Activated CD4-positive, alpha-beta T cell treated with anti-CD3 and anti-CD28 coated beads for 36 hours (primary cell): Measurements from ENCODE around the gene KLF9. TPM values are rescaled to one million over a fixed set of nuclear protein-coding genes. Genes with fewer than 3 reads are reported as not detected.

ENCODE experiments used
- ATAC-seq: fragments of 200-7000 bp; cut with Tn5 transposase; one replicate; pipeline ENCODE4 v1.10.0; 2021; ENCODE audit warnings: mild to moderate bottlenecking, moderate library complexity
- CTCF ChIA-PET: fragments of 350-600 bp; sonication (Branson Sonifier 250); formaldehyde crosslinking; loops from one replicate; lab custom pipeline; 2021; ENCODE audit warnings: antibody characterized with exemption; lab: Charles Lee
- POLR2A ChIA-PET: fragments of 350-600 bp; sonication (Branson Sonifier 250); formaldehyde crosslinking; loops from one replicate; lab custom pipeline; 2021; ENCODE audit warnings: antibody characterized with exemption, inconsistent platforms; lab: Charles Lee
- DNase-seq: peaks from one replicate; pipeline ENCODE4 v3.0.0-alpha.2; 2020
- H3K27ac Mint-ChIP-seq: one replicate; pipeline ENCODE4 v1.8.0; 2021; ENCODE audit warnings: mixed read lengths
- H3K27me3 Mint-ChIP-seq: one replicate; pipeline ENCODE4 v1.8.0; 2021; ENCODE audit warnings: mixed read lengths
- H3K36me3 Mint-ChIP-seq: one replicate; pipeline ENCODE4 v1.8.0; 2021; ENCODE audit warnings: low read depth, mixed read lengths
- H3K4me1 Mint-ChIP-seq: one replicate; pipeline ENCODE4 v1.8.0; 2021; ENCODE audit warnings: mixed read lengths
- H3K4me3 Mint-ChIP-seq: one replicate; pipeline ENCODE4 v1.8.0; 2021; ENCODE audit warnings: mild to moderate bottlenecking, moderate library complexity, mixed read lengths
- H3K9me3 Mint-ChIP-seq: one replicate; pipeline ENCODE4 v1.8.0; 2021; ENCODE audit warnings: low read depth, mixed read lengths
- intact Hi-C, 2 experiments: fragments of 100-400 bp; cut with DNase I in 1 of 2; cut with micrococcal nuclease in 1 of 2; formaldehyde crosslinking; loops; one replicate each; pipeline versions ENCODE4 v1.14.2 to v1.15.1; 2022 to 2024; cut with DNase I, micrococcal nuclease
- total RNA-seq, 2 experiments: library from RNA; stranded (reverse); gene quantifications; one replicate each; pipeline ENCODE4 v1.2.3, GENCODE V29; 2021

KLF9 gene
- total RNA-seq, 2 experiments from 2014 or later, result 20.2 to 22.3 TPM

- intact Hi-C loops, result loop anchor here (1.0 to 10.0 kb wide), 17 partner anchors 8 to 1953 kb away; partner anchors contain the start of genes ZFAND5 (in 2 of the 2), ABHD17B (in 1 of the 2), C9orf85 (in 1 of the 2) and CEMIP2 (in 1 of the 2)
- peak overlapping the region; percentile 99 for H3K4me3 Mint-ChIP-seq
- DNase-seq, result peak; percentile 86
- ChIA-PET POLR2A (interaction anchor here (0.7 to 3.7 kb wide), 5 partner anchors 8 to 151 kb away, joined by 3 to 29 read pairs (median 5); no protein-coding TSS in a partner anchor), CTCF (interaction anchor here (1.1 to 1.8 kb wide), 2 partner anchors 10 to 71 kb away, joined by 3 to 6 read pairs; no protein-coding TSS in a partner anchor)
- H3K4me1 Mint-ChIP-seq, result peaks cover 44% of the 10 kb centered on the region
- no peaks in the 10 kb centered on the region for H3K27me3 Mint-ChIP-seq
- H3K36me3 Mint-ChIP-seq, result peaks cover 19% of the 10 kb centered on the region
- H3K9me3 Mint-ChIP-seq, result no peaks in the 10 kb centered on the region
- peak overlapping the region; percentile 98 for H3K27ac Mint-ChIP-seq
- ATAC-seq, result peak; percentile 45
These were observed 2.3 kb downstream of the KLF9 start for GRCh38 chr9:70411930-70412831.

DNA sequence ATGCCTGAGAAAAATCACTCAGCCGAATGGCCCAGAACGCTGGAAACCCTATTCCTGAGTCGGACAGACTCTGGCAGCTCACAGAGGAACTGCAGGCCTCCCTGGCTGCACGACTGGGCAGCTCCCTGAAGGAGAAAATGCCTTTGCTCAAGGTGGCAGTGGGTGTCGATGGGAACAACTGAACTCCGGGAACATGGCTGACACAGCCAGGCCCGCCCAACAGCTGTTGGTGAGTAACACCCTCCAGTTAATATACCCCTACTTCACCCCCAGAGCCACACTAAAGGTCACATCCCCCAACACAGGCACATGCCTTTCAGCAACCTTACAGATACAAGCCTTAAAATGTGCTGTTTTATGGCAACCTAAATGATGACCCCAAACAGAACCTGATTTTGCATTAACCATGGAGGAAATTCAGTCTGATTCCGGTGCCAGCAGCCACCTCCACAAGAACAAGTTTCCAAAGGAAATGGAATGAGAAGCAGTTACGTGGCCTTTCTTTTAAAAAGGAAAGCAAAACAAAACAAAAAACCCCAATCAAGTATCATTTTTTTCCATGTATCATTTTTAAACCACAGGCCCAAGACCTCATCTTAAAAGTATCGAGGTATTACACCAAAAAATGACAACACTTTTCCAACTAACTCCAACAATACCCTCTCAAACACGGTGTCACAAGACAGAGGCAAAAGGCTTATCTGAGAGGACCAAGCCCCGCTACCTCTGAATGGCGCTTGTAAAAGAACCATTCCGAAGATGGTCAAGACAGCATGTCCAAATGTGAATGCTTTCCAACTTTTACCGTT, 3.1 kb downstream of the KLF9 start:
- intact Hi-C loops, result loop anchor here (1.0 to 10.0 kb wide), 12 partner anchors 55 to 1953 kb away; partner anchors contain the start of genes CEMIP2 (in 1 of the 2), FXN (in 1 of the 2) and ZFAND5 (in 1 of the 2)
- no peaks in the 10 kb centered on the region for H3K9me3 Mint-ChIP-seq
- CTCF ChIA-PET, result interaction anchor here (1.1 to 1.8 kb wide), 5 partner anchors 9 to 191 kb away, joined by 3 to 6 read pairs (median 6); no protein-coding TSS in a partner anchor
- H3K4me3 Mint-ChIP-seq, result peak overlapping the region; percentile 99
- peak overlapping the region; percentile 98 for H3K27ac Mint-ChIP-seq
- peak; percentile 69 for DNase-seq
- peaks cover 20% of the 10 kb centered on the region for H3K36me3 Mint-ChIP-seq
- POLR2A ChIA-PET, result interaction anchor here (1.0 to 3.7 kb wide), 4 partner anchors 9 to 152 kb away, joined by 3 to 29 read pairs (median 5); no protein-coding TSS in a partner anchor
- no peaks in the 10 kb centered on the region for H3K27me3 Mint-ChIP-seq
- H3K4me1 Mint-ChIP-seq, result peaks cover 50% of the 10 kb centered on the region
- ATAC-seq, result peak; percentile 25

GRCh38 chr9:70410368-70410767, 4.1 kb downstream of the KLF9 start:
- peak overlapping the region; percentile 98 for H3K27ac Mint-ChIP-seq
- no peaks in the 10 kb centered on the region for H3K9me3 Mint-ChIP-seq
- ATAC-seq (no peak), DNase-seq (peak; percentile 19)
- intact Hi-C loops, result loop anchor here (2.0 to 10.0 kb wide), 11 partner anchors 56 to 1954 kb away; partner anchors contain the start of genes CEMIP2 (in 1 of the 2), FXN (in 1 of the 2) and ZFAND5 (in 1 of the 2)
- ChIA-PET CTCF (interaction anchor here (0.8 to 1.8 kb wide), 6 partner anchors 8 to 192 kb away, joined by 3 to 6 read pairs (median 5); no protein-coding TSS in a partner anchor), POLR2A (interaction anchor here (0.5 to 3.7 kb wide), 4 partner anchors 10 to 164 kb away, joined by 3 to 29 read pairs (median 4); no protein-coding TSS in a partner anchor)
- H3K36me3 Mint-ChIP-seq, result peaks cover 20% of the 10 kb centered on the region
- no peaks in the 10 kb centered on the region for H3K27me3 Mint-ChIP-seq
- peak overlapping the region; percentile 99 for H3K4me3 Mint-ChIP-seq
- H3K4me1 Mint-ChIP-seq, result peaks cover 59% of the 10 kb centered on the region

DNA sequence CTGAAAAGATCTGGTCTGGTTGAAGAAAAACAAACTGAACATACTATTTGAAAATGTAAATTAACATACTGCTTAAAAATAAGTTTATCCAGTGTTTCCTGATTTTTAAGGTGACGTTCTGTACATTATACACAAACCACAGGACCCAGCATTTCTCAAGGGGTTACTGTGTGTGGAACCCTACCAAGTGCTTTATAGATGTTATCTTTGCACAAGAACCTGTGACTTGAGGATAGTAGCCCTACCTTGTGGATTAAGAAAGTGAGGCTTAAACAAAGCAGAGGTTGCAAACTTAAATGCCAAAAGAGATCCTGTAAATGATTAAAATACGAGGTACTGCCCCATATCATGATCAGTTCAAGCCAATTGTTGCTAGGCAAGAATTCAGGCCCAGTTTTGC, 4.7 kb downstream of the KLF9 start:
- no peak for ATAC-seq
- CTCF ChIA-PET, result interaction anchor here (0.8 to 1.2 kb wide), 3 partner anchors 8 to 12 kb away, joined by 3 to 6 read pairs (median 3); no protein-coding TSS in a partner anchor
- H3K9me3 Mint-ChIP-seq, result no peaks in the 10 kb centered on the region
- peak overlapping the region; percentile 99 for H3K4me3 Mint-ChIP-seq
- DNase-seq, result no peak
- peak overlapping the region; percentile 98 for H3K27ac Mint-ChIP-seq
- peaks cover 59% of the 10 kb centered on the region for H3K4me1 Mint-ChIP-seq
- POLR2A ChIA-PET, result interaction anchor here (0.5 to 3.7 kb wide), 2 partner anchors 11 to 150 kb away, joined by 3 to 29 read pairs; no protein-coding TSS in a partner anchor
- peaks cover 20% of the 10 kb centered on the region for H3K36me3 Mint-ChIP-seq
- no peaks in the 10 kb centered on the region for H3K27me3 Mint-ChIP-seq
- intact Hi-C loops, result loop anchor here (2.0 to 10.0 kb wide), 12 partner anchors 57 to 1955 kb away; partner anchors contain the start of genes CEMIP2 (in 1 of the 2), FXN (in 1 of the 2) and ZFAND5 (in 1 of the 2)

DNA sequence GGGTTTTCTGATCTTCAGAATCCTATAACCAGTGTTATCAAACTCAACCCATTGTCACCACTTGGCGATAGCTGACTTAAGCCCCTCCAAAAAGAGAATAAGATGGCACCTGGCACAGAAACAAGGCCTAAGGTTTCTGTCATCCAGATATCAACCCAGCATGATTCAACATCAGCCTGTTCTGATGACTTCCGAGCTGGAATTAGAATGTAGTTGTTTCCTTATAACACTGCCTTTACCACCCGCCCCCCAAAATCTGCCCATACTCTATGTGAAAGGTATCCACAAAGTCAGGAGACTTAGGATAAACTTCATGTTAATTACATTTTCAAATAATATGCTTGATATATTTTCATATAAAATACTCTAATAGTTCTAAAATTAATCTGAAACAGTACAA, 5.2 kb downstream of the KLF9 start:
- Mint-ChIP-seq H3K27ac (peak overlapping the region; percentile 77), H3K9me3 (no peaks in the 10 kb centered on the region), H3K36me3 (peaks cover 20% of the 10 kb centered on the region), H3K4me3 (peak overlapping the region; percentile 23), H3K4me1 (peaks cover 57% of the 10 kb centered on the region), H3K27me3 (no peaks in the 10 kb centered on the region)
- intact Hi-C loops, result loop anchor here in 1 of 2 experiments (10.0 kb wide), 1 partner anchor 1376 kb away; no protein-coding TSS in a partner anchor
- ATAC-seq, result no peak
- ChIA-PET CTCF (no interaction called here), POLR2A (no interaction called here)
- DNase-seq, result no peak

DNA sequence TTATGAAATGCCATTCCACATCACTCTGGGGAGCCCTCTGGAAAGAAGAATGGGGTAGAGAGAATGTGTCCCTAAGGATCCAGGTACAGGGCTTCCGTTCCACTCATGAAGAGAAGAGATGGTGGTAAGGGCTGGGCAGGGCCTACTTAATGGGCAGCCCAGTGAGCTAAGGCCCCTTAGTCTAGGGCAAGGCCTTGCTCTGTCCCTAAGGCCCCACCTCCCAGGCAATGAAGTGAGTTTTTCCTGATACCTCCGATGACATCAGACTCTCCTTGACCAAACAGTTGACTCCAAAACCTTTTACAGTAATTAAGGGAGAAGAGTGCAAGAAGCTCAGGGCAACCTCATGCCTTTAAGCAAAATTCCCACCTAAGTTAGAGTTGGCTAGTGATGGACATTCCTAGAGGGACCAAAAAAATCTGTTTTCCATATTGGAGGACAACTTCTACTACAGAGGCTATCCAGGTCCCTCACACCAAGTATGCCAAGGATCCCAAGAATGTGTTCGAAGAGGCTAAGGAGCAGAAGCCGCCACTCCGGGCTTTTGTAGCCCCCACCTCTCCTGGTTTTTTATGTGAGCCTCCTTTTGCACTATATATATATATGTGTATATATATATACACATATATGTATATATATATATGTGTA, 5.9 kb downstream of the KLF9 start:
- DNase-seq, result no peak
- POLR2A ChIA-PET, result no interaction called here
- intact Hi-C loops, result loop anchor here in 1 of 2 experiments (10.0 kb wide), 1 partner anchor 1376 kb away; no protein-coding TSS in a partner anchor
- H3K36me3 Mint-ChIP-seq, result peaks cover 20% of the 10 kb centered on the region
- no peaks in the 10 kb centered on the region for H3K27me3 Mint-ChIP-seq
- CTCF ChIA-PET, result interaction anchor here (1.2 to 1.7 kb wide), 2 partner anchors 9 to 194 kb away, joined by 3 to 5 read pairs; no protein-coding TSS in a partner anchor
- H3K4me3 Mint-ChIP-seq, result no peak overlapping the region
- H3K9me3 Mint-ChIP-seq, result no peaks in the 10 kb centered on the region
- H3K27ac Mint-ChIP-seq, result peak overlapping the region; percentile 96
- peaks cover 63% of the 10 kb centered on the region for H3K4me1 Mint-ChIP-seq
- ATAC-seq, result no peak

- CTCF ChIA-PET, result interaction anchor here (0.6 to 1.7 kb wide), 3 partner anchors 8 to 207 kb away, joined by 3 to 5 read pairs (median 3); no protein-coding TSS in a partner anchor
- DNase-seq, result no peak
- intact Hi-C loops, result loop anchor here (2.0 to 10.0 kb wide), 2 partner anchors 16 to 1378 kb away; no protein-coding TSS in a partner anchor
- no peak for ATAC-seq
- Mint-ChIP-seq H3K36me3 (peaks cover 17% of the 10 kb centered on the region), H3K27me3 (no peaks in the 10 kb centered on the region), H3K27ac (peak overlapping the region; percentile 96), H3K4me1 (peaks cover 75% of the 10 kb centered on the region), H3K4me3 (peak overlapping the region; percentile 39), H3K9me3 (no peaks in the 10 kb centered on the region)
- POLR2A ChIA-PET, result interaction anchor here (0.6 to 0.7 kb wide), 2 partner anchors 101 to 159 kb away, joined by 4 to 5 read pairs; no protein-coding TSS in a partner anchor
These were observed 7.4 kb downstream of the KLF9 start for GRCh38 chr9:70407081-70407503.

- peak; percentile 62 for DNase-seq
- H3K4me3 Mint-ChIP-seq, result peak overlapping the region; percentile 63
- POLR2A ChIA-PET, result interaction anchor here (0.6 kb wide), 1 partner anchor 160 kb away, joined by 4 read pairs; no protein-coding TSS in a partner anchor
- H3K27me3 Mint-ChIP-seq, result no peaks in the 10 kb centered on the region
- H3K27ac Mint-ChIP-seq, result peak overlapping the region; percentile 96
- intact Hi-C loops, result loop anchor here (2.0 to 10.0 kb wide), 2 partner anchors 16 to 1378 kb away; no protein-coding TSS in a partner anchor
- CTCF ChIA-PET, result interaction anchor here (0.6 to 3.3 kb wide), 5 partner anchors 13 to 207 kb away, joined by 3 to 15 read pairs (median 3); no protein-coding TSS in a partner anchor
- peaks cover 76% of the 10 kb centered on the region for H3K4me1 Mint-ChIP-seq
- peaks cover 12% of the 10 kb centered on the region for H3K36me3 Mint-ChIP-seq
- H3K9me3 Mint-ChIP-seq, result no peaks in the 10 kb centered on the region
- peak; percentile 76 for ATAC-seq
These were observed 8.0 kb downstream of the KLF9 start for GRCh38 chr9:70406434-70406862.

- Mint-ChIP-seq H3K4me1 (peaks cover 77% of the 10 kb centered on the region), H3K27me3 (no peaks in the 10 kb centered on the region), H3K4me3 (peak overlapping the region; percentile 63), H3K9me3 (no peaks in the 10 kb centered on the region), H3K27ac (peak overlapping the region; percentile 96), H3K36me3 (peaks cover 8% of the 10 kb centered on the region)
- ChIA-PET POLR2A (interaction anchor here (0.8 kb wide), 1 partner anchor 13 kb away, joined by 3 read pairs; no protein-coding TSS in a partner anchor), CTCF (interaction anchor here (1.0 to 3.3 kb wide), 4 partner anchors 13 to 196 kb away, joined by 3 to 15 read pairs (median 4); no protein-coding TSS in a partner anchor)
- peak; percentile 37 for ATAC-seq
- intact Hi-C loops, result loop anchor here (2.0 to 10.0 kb wide), 2 partner anchors 15 to 1379 kb away; no protein-coding TSS in a partner anchor
- no peak for DNase-seq
These were observed 8.5 kb downstream of the KLF9 start for GRCh38 chr9:70405808-70406433.
